Activated CD8-positive, alpha-beta memory T cell treated with anti-CD3 and anti-CD28 coated beads, Interleukin-2, amount 50 U/mL, for 48 hours (primary cell): ENCODE results near the gene CCDC93.
A peak's percentile ranks its signal among the peaks of the same experiment; 100 is the strongest.
"Not testable (repeated sequence)": the region's sequence is repeated elsewhere in the genome, so short reads cannot be mapped to it uniquely, and the experiment has no call there.

Experiments
- DNase-seq: peaks from one replicate; pipeline ENCODE4 v3.0.0-alpha.2; 2020

CCDC93 gene

DNA sequence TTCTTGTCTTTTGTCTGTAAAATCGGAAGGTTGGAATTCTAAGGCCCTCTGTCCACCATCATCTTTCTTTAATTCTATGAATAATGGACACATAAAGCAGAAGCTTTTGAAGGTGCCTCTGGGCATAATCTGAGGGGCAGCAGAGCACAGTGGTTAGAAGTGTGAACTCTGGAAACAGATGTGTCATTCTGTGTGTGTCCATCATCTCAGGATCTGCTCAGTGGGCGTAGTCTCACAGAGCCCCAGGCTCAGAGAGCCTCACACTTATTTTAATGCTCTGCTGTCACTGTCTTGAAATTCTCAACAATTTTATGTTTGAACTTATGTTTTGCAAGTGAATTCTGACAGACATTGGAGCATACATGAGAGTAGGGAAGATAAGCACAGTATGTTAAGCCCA, 31.0 kb upstream of the CCDC93 start:
- no peak for DNase-seq

- no peak for DNase-seq
Measured at GRCh38 chr2:118044103-118044716, 30.3 kb upstream of the CCDC93 start.

- DNase-seq, result no peak
Measured at GRCh38 chr2:118040891-118041290, 27.0 kb upstream of the CCDC93 start.

- DNase-seq, result no peak
Measured at GRCh38 chr2:118032169-118033013, 18.5 kb upstream of the CCDC93 start.

GRCh38 chr2:118031566-118031965, 17.7 kb upstream of the CCDC93 start:
- no peak for DNase-seq

DNA sequence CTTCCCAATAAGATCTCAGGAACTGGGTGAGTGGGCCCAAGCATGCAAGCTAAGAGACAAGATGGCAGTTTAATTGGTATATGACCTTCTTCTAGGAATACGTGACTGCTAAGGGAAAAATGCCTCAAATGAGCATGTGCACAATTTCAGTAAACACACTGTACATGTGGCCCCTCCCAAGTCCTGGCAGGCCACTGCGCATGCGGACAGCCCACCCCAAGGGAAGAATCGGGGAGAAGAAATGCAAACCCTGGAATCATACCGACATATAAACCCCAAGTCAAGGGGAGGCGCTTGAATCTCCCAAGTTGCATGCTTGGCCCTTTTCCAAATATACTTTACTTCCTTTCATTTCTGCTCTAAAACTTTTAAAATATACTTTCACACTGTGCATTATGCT, 15.2 kb upstream of the CCDC93 start:
- no peak for DNase-seq

DNA sequence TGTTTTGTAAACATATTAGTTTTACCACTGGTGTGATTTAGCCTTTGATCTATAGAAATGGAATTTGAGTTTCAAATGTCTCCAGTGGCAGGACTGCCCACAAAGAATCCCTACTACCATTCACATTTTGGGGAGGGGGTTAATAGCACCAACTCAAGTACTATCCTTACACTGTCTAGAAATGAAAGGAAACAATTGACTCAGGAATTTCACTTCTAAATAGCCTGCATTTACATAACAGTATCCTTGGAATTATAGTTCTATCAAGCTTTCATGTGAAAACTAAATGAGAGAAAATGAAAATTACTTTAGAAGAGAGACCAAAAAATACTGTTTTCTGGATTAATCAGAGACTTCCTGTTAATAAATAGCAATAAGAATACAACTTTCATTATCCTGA, 7.5 kb upstream of the CCDC93 start:
- no peak for DNase-seq

GRCh38 chr2:118019821-118020220, 6.0 kb upstream of the CCDC93 start:
- DNase-seq, result no peak

DNA sequence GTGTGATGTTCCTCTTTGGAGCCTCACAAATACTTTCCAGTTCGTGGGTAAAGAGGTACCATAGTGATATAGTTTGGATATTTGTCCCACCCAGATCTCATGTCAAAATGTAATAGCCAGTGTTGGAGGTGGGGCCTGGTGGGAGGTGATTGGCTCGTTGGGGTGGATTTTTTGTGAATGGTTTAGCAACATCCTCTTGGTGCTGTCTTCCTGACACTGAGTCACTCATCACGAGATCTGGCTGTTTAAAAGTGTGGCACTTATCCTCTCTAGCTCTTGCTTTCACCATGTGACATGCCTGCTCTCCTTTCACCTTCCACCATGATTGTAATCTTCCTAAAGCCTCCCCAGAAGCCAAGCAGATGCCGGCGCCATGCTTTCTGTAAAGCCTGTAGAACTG, 3.0 kb upstream of the CCDC93 start:
- DNase-seq, result no peak

GRCh38 chr2:118015761-118016160, 1.9 kb upstream of the CCDC93 start:
- DNase-seq, result not testable (repeated sequence)

GRCh38 chr2:118014492-118014824, 588 bp upstream of the CCDC93 start:
- DNase-seq, result no peak

DNA sequence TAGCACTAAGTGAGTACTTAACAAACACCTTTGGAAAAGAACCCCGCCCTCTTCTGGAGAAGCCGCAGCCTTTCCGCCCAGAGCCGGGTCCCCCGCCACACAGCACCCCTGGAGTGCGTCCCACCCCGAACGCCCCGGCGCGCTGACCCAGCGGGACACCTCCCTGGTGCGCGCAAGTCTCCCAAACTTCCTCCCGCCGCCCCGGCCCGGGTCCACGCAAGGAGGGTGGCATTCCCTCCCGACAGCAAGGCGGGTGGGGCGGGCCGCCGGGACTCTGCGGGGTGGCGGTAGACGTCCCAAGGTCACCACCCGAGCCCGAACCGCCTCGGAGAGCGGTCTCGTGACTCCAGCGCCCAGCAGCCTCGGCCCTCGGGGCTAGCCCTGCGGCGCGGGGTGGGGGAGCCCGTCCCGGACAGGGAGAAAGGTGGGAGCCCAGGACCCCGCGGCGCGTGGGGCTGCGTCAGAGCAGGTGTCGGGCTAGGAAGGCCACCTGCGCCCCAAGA, 598 bp downstream of the CCDC93 start:
- peak; percentile 69 for DNase-seq

- DNase-seq, result no peak
Measured at GRCh38 chr2:118012778-118013177, 1.1 kb downstream of the CCDC93 start.

DNA sequence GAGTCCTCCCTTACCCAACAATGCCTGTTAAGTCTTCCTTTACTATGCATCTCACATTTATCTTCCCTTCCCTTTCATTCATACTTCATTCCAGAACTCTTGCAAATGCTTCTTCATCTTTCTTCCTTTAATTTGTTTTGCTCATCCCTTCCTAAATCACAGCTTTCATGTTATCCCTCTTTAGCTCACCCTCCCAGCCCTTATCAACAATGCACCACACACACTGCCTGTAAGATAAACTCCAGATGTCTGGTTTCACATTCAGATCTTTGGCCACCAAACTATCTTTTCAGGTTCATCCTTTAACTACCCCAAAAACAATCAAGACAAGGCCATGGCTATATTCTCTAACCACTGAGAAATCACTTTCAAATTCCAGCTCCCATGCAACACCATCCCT, 3.4 kb downstream of the CCDC93 start:
- DNase-seq, result no peak

DNA sequence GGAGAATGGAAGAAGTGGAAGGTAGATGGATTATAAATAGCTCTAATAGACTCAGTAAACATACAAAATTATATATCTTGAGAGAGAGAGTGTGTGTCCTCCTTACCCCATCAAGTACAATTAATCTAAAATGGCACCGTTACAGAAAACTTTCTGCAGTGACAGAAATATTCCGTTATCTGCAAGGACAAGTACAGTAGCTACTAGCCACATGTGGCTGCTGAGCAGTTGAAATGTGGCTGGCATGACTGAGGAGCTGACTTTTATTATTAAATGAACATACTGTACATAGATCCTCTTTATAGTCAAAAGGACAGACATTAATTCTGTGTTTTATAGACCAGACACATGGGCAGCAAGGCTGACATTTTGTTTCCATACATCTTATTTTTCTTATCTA, 7.0 kb downstream of the CCDC93 start:
- DNase-seq, result no peak

- DNase-seq, result no peak
Measured at GRCh38 chr2:118006326-118006725, 7.5 kb downstream of the CCDC93 start.

GRCh38 chr2:118003396-118003824, 10.5 kb downstream of the CCDC93 start:
- DNase-seq, result no peak

DNA sequence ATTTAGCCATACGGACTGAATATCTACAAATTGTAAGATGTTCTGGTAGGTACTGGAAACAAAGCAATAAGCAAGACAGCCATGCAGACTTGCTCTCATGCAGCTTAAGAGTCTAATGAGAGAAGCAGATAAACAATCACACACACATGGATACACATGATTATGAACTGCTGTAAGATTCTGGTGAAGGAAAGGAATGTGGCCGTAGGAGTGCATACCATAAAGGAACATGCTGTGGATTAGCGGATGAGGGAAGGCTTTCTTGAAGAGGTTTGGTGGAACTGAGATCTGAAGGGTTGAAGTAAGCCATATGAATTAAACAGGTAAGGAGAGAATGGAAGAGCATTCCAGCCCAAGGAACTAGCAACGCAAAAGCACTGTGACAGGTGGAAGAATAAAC, 13.8 kb downstream of the CCDC93 start:
- no peak for DNase-seq

DNA sequence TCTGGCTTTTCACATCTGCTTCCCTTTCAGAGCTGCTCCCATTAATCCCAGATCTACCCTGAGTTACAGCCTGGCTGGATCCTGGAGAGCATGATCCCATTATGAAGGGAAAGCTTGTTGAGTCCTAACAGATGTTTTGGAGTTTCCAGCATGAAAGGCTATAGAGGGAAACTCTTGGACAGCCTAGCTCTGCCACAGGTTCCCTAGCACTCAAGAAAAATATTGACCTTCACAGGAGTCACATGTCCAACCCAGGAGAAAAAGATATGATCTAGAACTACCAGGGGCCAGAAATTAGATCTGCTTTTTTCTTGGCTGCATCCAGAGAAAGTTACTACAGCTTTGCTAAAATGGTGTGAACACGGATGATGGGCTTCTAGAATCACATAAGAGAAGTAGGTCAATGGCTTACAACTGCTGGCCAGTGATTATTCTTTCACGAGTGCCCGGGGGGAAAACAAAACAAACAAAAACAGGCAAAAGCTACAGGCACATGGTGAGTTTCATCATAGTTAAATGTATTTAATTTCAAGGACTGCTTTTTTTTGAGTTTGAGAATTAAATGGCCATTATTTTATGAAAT, 15.9 kb downstream of the CCDC93 start:
- no peak for DNase-seq

DNA sequence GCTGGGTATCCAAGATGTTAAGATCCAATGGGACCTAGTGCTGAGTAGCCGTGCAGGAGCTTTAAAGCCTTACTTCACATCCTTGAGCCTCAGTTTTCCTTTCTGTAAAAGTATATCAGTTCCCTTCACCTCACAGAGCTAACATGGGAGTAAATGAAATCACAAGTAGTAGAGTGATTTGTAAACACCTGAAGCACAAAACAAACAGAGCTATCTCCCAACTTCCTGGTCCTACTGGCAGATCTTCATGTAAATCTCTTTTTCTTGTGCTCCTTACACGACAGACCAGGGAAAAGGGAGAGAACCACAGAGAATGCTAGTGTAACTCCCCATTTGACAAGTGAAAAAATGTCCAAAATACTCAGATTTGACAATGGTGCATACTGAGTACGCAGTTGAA, 17.3 kb downstream of the CCDC93 start:
- no peak for DNase-seq

- no peak for DNase-seq
Measured at GRCh38 chr2:117994729-117995128, 19.1 kb downstream of the CCDC93 start.

GRCh38 chr2:117989854-117990438, 23.9 kb downstream of the CCDC93 start:
- no peak for DNase-seq

DNA sequence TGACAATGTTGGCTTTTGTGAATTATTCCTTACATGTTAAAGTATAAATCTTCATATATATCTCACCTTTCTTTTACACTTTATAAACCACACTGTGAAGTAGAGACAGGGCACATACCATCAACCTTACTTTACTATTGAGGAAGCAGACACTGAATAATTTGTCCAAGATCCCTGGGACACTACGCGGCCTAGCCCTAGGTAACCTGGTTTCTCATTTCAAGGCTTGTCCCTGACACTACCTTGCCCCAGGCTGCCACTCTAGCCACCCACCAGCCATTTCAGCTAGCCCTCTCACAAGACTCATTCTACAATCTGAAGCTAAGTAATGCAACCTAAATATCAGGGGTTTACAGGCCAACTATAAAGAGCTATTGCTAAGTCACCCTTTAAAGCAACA, 26.7 kb downstream of the CCDC93 start:
- DNase-seq, result no peak

DNA sequence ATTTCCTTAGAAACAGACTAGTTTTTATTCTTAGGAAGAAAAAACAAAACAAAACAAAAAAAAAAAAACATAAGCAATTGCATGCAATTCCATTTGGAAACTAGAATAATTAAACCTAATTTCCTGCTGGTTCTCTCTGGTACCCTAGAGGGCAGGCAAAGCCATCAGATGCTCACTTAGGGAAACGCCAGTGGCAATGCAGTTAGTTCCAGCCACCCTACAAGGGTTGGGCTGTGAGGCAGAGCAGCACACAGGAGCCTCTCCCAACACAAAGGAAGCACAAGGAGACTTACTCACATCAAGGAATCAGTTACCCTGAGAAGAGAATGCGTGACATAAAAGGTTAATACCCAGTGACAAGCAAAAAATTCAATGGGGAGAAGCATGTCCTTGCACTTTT, 28.8 kb downstream of the CCDC93 start:
- DNase-seq, result no peak
